Hepatic stellate cell (primary cell): ENCODE measurements around the gene ALOXE3.
"Not testable (repeated sequence)": the region's sequence is repeated elsewhere in the genome, so short reads cannot be mapped to it uniquely, and the experiment has no call there.

ENCODE experiments used
- DNase-seq: peaks from one replicate; pipeline ENCODE4 v3.0.0; 2011; ENCODE audit warnings: low spot score

Gene ALOXE3

GRCh38 chr17:8069587-8069860, 48.8 kb downstream of the ALOXE3 start:
- DNase-seq: no peak

GRCh38 chr17:8068736-8069586, 49.4 kb downstream of the ALOXE3 start:
- DNase-seq: no peak

- DNase-seq: no peak
These were observed 50.5 kb downstream of the ALOXE3 start for GRCh38 chr17:8067806-8068205.

GRCh38 chr17:8066841-8067775, 51.2 kb downstream of the ALOXE3 start:
- DNase-seq: no peak

- no peak for DNase-seq
These were observed 53.7 kb downstream of the ALOXE3 start for GRCh38 chr17:8064561-8065019.

- DNase-seq: no peak
These were observed 54.4 kb downstream of the ALOXE3 start for GRCh38 chr17:8063761-8064534.

- DNase-seq: no peak
These were observed 55.4 kb downstream of the ALOXE3 start for GRCh38 chr17:8062807-8063483.

- DNase-seq: no peak
These were observed 55.9 kb downstream of the ALOXE3 start for GRCh38 chr17:8062435-8062806.

- DNase-seq: not testable (repeated sequence)
These were observed 56.5 kb downstream of the ALOXE3 start for GRCh38 chr17:8061851-8062250.

GRCh38 chr17:8060274-8060673, 58.0 kb downstream of the ALOXE3 start:
- DNase-seq: peak; percentile 74

- no peak for DNase-seq
These were observed 59.2 kb downstream of the ALOXE3 start for GRCh38 chr17:8059131-8059530.

GRCh38 chr17:8057691-8058114, 60.6 kb downstream of the ALOXE3 start:
- peak; percentile 84 for DNase-seq

GRCh38 chr17:8056976-8057625, 61.2 kb downstream of the ALOXE3 start:
- DNase-seq: no peak

- DNase-seq: peak; percentile 56
These were observed 61.9 kb downstream of the ALOXE3 start for GRCh38 chr17:8056232-8056975.

- DNase-seq: no peak
These were observed 62.5 kb downstream of the ALOXE3 start for GRCh38 chr17:8055851-8056231.

GRCh38 chr17:8053600-8053999, 64.7 kb downstream of the ALOXE3 start:
- no peak for DNase-seq

- DNase-seq: no peak
These were observed 65.8 kb downstream of the ALOXE3 start for GRCh38 chr17:8052256-8053252.

GRCh38 chr17:8051831-8052230, 66.5 kb downstream of the ALOXE3 start:
- no peak for DNase-seq

- no peak for DNase-seq
These were observed 69.6 kb downstream of the ALOXE3 start for GRCh38 chr17:8048736-8049135.
